Lung (tissue), 12 donors: ENCODE data around the gene CTXND1. TPM values are rescaled to one million over a fixed set of nuclear protein-coding genes. Genes with fewer than 3 reads are reported as not detected.

Experiments used
- ATAC-seq: fragments of 200-7000 bp; cut with Tn5 transposase; one replicate; pipeline ENCODE4 v1.9.1; 2020; ENCODE audit warnings: moderate number of reproducible peaks; ENCODE audit not compliant: insufficient read depth, low FRiP score
- DNase-seq, 3 donors: peaks; one replicate each; pipeline ENCODE4 v3.0.0-alpha.2; 2013 to 2017
- H3K27ac ChIP-seq, 2 donors: one replicate each; pipeline ENCODE4 v1.5.1; 2013; ENCODE audit warnings: mild to moderate bottlenecking in 2 of 2, moderate library complexity in 2 of 2, control low read depth in 1 of 2, inconsistent platforms in 1 of 2, low read depth in 1 of 2, low read length in 1 of 2
- H3K27me3 ChIP-seq, 3 donors: one replicate each; pipeline ENCODE4 v1.5.1; 2013; ENCODE audit warnings: low read length in 2 of 3; ENCODE audit not compliant: control insufficient read depth in 3 of 3, insufficient read depth in 3 of 3
- H3K36me3 ChIP-seq, 4 donors: one replicate each; pipeline ENCODE4 v1.5.1; 2013; ENCODE audit warnings: low read length in 4 of 4, mild to moderate bottlenecking in 1 of 4, moderate library complexity in 1 of 4; ENCODE audit not compliant: control insufficient read depth in 4 of 4, insufficient read depth in 4 of 4
- H3K4me1 ChIP-seq, 5 donors: one replicate each; pipeline ENCODE4 v1.5.1; 2013; ENCODE audit warnings: low read length in 5 of 5, mild to moderate bottlenecking in 2 of 5, moderate library complexity in 1 of 5; ENCODE audit not compliant: control insufficient read depth in 5 of 5, insufficient read depth in 5 of 5
- H3K4me3 ChIP-seq: one replicate; pipeline ENCODE4 v1.5.1; 2013; ENCODE audit warnings: mild to moderate bottlenecking, control low read depth, moderate library complexity
- H3K9ac ChIP-seq, 2 donors: one replicate each; pipeline ENCODE4 v1.5.1; 2013; ENCODE audit warnings: low read length in 2 of 2, control low read depth in 1 of 2; ENCODE audit not compliant: insufficient read depth in 1 of 2
- H3K9me3 ChIP-seq, 4 donors: one replicate each; pipeline ENCODE4 v1.5.1; 2013; ENCODE audit warnings: low read length in 3 of 4, mild to moderate bottlenecking in 1 of 4, moderate library complexity in 1 of 4; ENCODE audit not compliant: control insufficient read depth in 4 of 4, insufficient read depth in 3 of 4
- WGBS, 2 donors: extraction: QIAGEN DNeasy Blood & Tissue Kit; methylation state at CpG; one replicate each; pipeline ENCODE4 v1.1.7; 2013; 5-methylcytosine and 5-hydroxymethylcytosine counted together
- polyA plus RNA-seq, 2 donors: library from polyadenylated mRNA; stranded (reverse); fragments of 200-250 nt; gene quantifications; one replicate each; pipeline ENCODE4 v1.2.1, GENCODE V29; 2013
- total RNA-seq, 2 donors: library from RNA; depleted of rRNA in 1 of 2; stranded (reverse); fragments of >200 nt in 1 of 2; gene quantifications; one replicate each; pipeline ENCODE4 v1.2.1, GENCODE V29; 2014 to 2021
- TF ChIP-seq, protein P1 (sequence below): IDR thresholded peaks from 2 replicates; pipeline ENCODE4 v1.5.1; 2012; ENCODE audit warnings: mild to moderate bottlenecking; ENCODE audit errors: control extremely low read depth, extremely low read depth
- donor health status: control.
- donor health status: control.
- donor health status: Bipolar disorder and iron deficiency.
- donor health status: healthy.
- donor health status: DM: yes; HTN: yes; CAD: no.

Gene CTXND1
- total and polyA plus RNA-seq, 4 donors = 0.10 to 2.4 (median 1.5) TPM

DNA sequence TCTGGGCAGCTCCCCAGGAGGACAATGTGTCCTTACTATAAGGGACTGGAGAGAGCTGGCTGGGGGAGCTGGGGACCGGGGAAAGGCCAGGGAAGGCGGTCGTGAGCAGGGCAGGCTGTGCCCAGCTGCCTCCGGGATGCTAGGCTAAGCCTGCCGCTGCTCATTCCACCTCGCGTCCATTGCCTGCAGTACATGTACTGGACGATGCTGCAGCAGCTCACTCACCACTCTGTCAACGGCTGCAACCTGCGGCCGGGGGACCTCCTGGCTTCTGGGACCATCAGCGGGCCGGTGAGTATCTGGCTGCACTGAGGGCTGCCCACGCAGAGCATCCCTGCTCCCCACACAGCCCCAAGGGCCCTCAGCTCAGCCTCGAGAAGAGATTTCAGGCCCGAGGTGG lies 72.1 kb downstream of the CTXND1 start:
- H3K27me3 ChIP-seq = no peaks in the 10 kb centered on the region
- H3K36me3 ChIP-seq = peaks cover 0 to 28% (median 24%) of the 10 kb centered on the region in 4 donors
- ATAC-seq = no peak
- TF ChIP-seq, protein P1, sequence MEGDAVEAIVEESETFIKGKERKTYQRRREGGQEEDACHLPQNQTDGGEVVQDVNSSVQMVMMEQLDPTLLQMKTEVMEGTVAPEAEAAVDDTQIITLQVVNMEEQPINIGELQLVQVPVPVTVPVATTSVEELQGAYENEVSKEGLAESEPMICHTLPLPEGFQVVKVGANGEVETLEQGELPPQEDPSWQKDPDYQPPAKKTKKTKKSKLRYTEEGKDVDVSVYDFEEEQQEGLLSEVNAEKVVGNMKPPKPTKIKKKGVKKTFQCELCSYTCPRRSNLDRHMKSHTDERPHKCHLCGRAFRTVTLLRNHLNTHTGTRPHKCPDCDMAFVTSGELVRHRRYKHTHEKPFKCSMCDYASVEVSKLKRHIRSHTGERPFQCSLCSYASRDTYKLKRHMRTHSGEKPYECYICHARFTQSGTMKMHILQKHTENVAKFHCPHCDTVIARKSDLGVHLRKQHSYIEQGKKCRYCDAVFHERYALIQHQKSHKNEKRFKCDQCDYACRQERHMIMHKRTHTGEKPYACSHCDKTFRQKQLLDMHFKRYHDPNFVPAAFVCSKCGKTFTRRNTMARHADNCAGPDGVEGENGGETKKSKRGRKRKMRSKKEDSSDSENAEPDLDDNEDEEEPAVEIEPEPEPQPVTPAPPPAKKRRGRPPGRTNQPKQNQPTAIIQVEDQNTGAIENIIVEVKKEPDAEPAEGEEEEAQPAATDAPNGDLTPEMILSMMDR = no peak
- no peak overlapping the region for H3K4me3 ChIP-seq
- H3K4me1 ChIP-seq = peaks cover 0 to 15% (median 13%) of the 10 kb centered on the region in 5 donors
- no peak for DNase-seq
- 88 to 92% methylated on average over 15 to 16 of the region's 16 CpGs for WGBS, 2 donors
- no peaks in the 10 kb centered on the region for H3K9me3 ChIP-seq
- H3K9ac ChIP-seq = no peak overlapping the region
- H3K27ac ChIP-seq = no peak overlapping the region

DNA sequence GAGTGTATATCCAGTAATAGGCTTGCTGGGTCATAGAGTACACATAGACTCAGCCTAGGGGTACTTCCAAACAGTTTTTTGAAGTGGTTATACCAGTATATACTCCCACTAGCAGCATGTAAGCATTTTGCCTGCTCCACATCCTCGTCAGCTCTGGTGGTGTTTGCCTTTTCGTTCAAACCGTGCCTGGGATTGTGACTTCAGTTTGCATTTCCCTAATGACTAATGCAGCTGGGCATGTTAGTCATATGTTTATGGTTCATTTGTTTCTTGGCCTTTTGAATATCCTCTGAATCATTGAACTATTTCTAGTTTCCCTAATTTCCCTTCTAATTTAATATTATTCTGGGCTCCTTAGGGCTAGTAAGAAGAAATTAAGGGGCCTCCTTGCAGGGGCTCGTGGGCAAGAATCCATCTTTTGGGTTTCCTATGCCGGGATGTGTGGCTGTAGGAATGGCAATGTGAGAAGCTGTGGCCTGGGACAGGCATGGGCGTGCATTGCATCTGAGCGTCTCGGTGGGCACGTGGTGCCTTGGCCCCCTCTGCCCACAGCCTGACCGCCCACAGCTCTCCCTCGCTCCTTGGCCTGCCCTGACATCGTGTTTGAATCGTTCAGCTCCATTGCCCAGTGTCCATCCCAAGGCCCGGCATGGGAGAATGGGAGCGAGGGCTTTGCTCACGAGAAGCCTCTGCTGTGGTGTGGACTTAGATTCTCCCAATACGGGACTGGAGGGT lies 72.8 kb downstream of the CTXND1 start:
- TF ChIP-seq, protein P1 = no peak
- no peak overlapping the region for H3K4me3 ChIP-seq
- no peaks in the 10 kb centered on the region for H3K9me3 ChIP-seq
- H3K27ac ChIP-seq = no peak overlapping the region
- ATAC-seq (no peak), DNase-seq (peak in 1 of 3 donors; percentile 30)
- WGBS, 2 donors = 87 to 88% methylated on average over 17 of the region's 17 CpGs
- no peak overlapping the region for H3K9ac ChIP-seq
- peaks cover 0 to 25% (median 24%) of the 10 kb centered on the region in 4 donors for H3K36me3 ChIP-seq
- H3K27me3 ChIP-seq = no peaks in the 10 kb centered on the region
- H3K4me1 ChIP-seq = peaks cover 0 to 15% (median 13%) of the 10 kb centered on the region in 5 donors

DNA sequence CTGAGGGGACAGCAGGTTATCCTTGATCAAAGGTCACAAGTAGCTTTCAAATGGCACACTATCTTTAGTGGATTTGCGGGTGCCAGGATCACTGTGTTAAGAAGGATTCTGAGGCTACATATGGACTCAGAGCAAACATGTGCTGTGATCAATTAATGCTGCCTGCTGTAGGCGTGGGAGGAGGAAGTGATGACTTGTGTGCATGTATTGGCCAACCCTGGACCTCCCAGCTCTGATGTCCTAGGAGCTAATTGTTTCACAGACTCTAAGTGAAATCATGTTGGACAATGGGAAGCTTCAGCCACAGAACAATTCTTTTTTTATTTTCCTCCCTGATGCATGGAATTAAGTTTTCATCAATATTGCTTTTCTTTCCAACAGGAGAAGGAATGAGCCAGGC lies 74.9 kb downstream of the CTXND1 start:
- H3K27ac ChIP-seq = no peak overlapping the region
- H3K9me3 ChIP-seq = no peaks in the 10 kb centered on the region
- peaks cover 0 to 6% (median 4%) of the 10 kb centered on the region in 5 donors for H3K4me1 ChIP-seq
- TF ChIP-seq, protein P1 = no peak
- no peak overlapping the region for H3K9ac ChIP-seq
- peaks cover 0 to 24% (median 24%) of the 10 kb centered on the region in 4 donors for H3K36me3 ChIP-seq
- no peaks in the 10 kb centered on the region for H3K27me3 ChIP-seq
- 75 to 87% methylated on average over 2 of the region's 2 CpGs for WGBS, 2 donors
- no peak for DNase-seq
- H3K4me3 ChIP-seq = no peak overlapping the region
- ATAC-seq = no peak
